Endothelial cell (in vitro differentiated cells): ENCODE measurements around the gene SLC38A4. TPM values are rescaled to one million over a fixed set of nuclear protein-coding genes. Genes with fewer than 3 reads are reported as not detected.

Experiments used
- DNase-seq: peaks from one replicate; pipeline ENCODE4 v3.0.0; 2021; ENCODE audit warnings: low spot score
- H3K27ac Mint-ChIP-seq: one replicate; pipeline ENCODE4 v1.8.0; 2021; ENCODE audit warnings: mixed read lengths, inconsistent platforms; ENCODE audit not compliant: unreplicated experiment
- H3K27me3 Mint-ChIP-seq: one replicate; pipeline ENCODE4 v1.8.0; 2021; ENCODE audit warnings: mild to moderate bottlenecking, moderate library complexity, mixed read lengths, inconsistent platforms; ENCODE audit not compliant: unreplicated experiment
- H3K36me3 Mint-ChIP-seq: one replicate; pipeline ENCODE4 v1.8.0; 2021; ENCODE audit warnings: mild to moderate bottlenecking, low read depth, mixed read lengths, inconsistent platforms; ENCODE audit not compliant: unreplicated experiment
- H3K4me1 Mint-ChIP-seq: one replicate; pipeline ENCODE4 v1.8.0; 2021; ENCODE audit warnings: mild to moderate bottlenecking, mixed read lengths, inconsistent platforms; ENCODE audit not compliant: unreplicated experiment
- H3K4me3 Mint-ChIP-seq: one replicate; pipeline ENCODE4 v1.8.0; 2021; ENCODE audit warnings: mild to moderate bottlenecking, mixed read lengths, inconsistent platforms; ENCODE audit not compliant: unreplicated experiment
- H3K9me3 Mint-ChIP-seq: one replicate; pipeline ENCODE4 v1.8.0; 2021; ENCODE audit warnings: mixed read lengths, inconsistent platforms; ENCODE audit not compliant: unreplicated experiment
- total RNA-seq: library from RNA; stranded (reverse); fragmentation: NEBNext Ultra II Directional; extraction: Animal tissue kit (Norgen Biotek cat#: 25700); gene quantifications from one replicate; pipeline ENCODE4 v1.2.1, GENCODE V29; 2021; ENCODE audit not compliant: unreplicated experiment
- TF ChIP-seq, protein P1 (sequence below): fragments of 200-600 bp; sonication (generic); IDR thresholded peaks from one replicate; pipeline ENCODE4 v1.5.0; 2021; ENCODE audit warnings: antibody characterized with exemption; ENCODE audit not compliant: unreplicated experiment

SLC38A4 gene
- total RNA-seq, 1 donor from 2014 or later = not detected

GRCh38 chr12:46763230-46763629 lies 62.6 kb downstream of the SLC38A4 start:
- no peaks in the 10 kb centered on the region for H3K9me3 Mint-ChIP-seq
- peaks cover 4% of the 10 kb centered on the region for H3K27me3 Mint-ChIP-seq
- TF ChIP-seq, protein P1, sequence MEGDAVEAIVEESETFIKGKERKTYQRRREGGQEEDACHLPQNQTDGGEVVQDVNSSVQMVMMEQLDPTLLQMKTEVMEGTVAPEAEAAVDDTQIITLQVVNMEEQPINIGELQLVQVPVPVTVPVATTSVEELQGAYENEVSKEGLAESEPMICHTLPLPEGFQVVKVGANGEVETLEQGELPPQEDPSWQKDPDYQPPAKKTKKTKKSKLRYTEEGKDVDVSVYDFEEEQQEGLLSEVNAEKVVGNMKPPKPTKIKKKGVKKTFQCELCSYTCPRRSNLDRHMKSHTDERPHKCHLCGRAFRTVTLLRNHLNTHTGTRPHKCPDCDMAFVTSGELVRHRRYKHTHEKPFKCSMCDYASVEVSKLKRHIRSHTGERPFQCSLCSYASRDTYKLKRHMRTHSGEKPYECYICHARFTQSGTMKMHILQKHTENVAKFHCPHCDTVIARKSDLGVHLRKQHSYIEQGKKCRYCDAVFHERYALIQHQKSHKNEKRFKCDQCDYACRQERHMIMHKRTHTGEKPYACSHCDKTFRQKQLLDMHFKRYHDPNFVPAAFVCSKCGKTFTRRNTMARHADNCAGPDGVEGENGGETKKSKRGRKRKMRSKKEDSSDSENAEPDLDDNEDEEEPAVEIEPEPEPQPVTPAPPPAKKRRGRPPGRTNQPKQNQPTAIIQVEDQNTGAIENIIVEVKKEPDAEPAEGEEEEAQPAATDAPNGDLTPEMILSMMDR = no peak
- H3K4me1 Mint-ChIP-seq = no peaks in the 10 kb centered on the region
- H3K27ac Mint-ChIP-seq = no peak overlapping the region
- no peak overlapping the region for H3K4me3 Mint-ChIP-seq
- peaks cover 1% of the 10 kb centered on the region for H3K36me3 Mint-ChIP-seq
- no peak for DNase-seq

GRCh38 chr12:46754550-46754949 lies 71.2 kb downstream of the SLC38A4 start:
- no peak overlapping the region for H3K4me3 Mint-ChIP-seq
- no peak for DNase-seq
- H3K9me3 Mint-ChIP-seq = no peaks in the 10 kb centered on the region
- TF ChIP-seq, protein P1 = no peak
- H3K27me3 Mint-ChIP-seq = no peaks in the 10 kb centered on the region
- peaks cover 4% of the 10 kb centered on the region for H3K36me3 Mint-ChIP-seq
- no peaks in the 10 kb centered on the region for H3K4me1 Mint-ChIP-seq
- no peak overlapping the region for H3K27ac Mint-ChIP-seq

- no peaks in the 10 kb centered on the region for H3K9me3 Mint-ChIP-seq
- no peaks in the 10 kb centered on the region for H3K4me1 Mint-ChIP-seq
- no peaks in the 10 kb centered on the region for H3K36me3 Mint-ChIP-seq
These were observed 73.4 kb downstream of the SLC38A4 start for GRCh38 chr12:46752396-46752795.

GRCh38 chr12:46751173-46751572 lies 74.6 kb downstream of the SLC38A4 start:
- no peak overlapping the region for H3K27ac Mint-ChIP-seq

More at GRCh38 chr12:46752396-46752795, 73.4 kb downstream of the SLC38A4 start:
- Mint-ChIP-seq H3K27ac (no peak overlapping the region), H3K4me3 (no peak overlapping the region), H3K27me3 (no peaks in the 10 kb centered on the region)
- TF ChIP-seq, protein P1 = no peak
- no peak for DNase-seq

DNA sequence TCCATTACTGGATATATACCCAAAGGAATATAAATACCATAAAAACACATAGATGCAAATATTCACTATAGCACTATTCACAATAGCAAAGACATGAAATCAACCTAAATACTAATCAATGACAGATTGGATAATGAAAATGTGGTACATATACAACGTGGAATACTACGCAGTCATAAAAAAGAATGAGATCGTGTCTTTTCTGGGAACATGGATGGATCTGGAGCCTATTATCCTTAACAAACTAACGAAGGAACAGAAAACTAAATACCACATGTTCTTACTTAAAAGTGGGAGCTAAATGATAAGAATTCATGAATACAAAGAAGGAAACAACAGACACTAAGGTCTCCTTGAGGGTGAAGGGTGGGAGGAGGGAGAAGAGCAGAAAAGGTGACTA lies 76.5 kb downstream of the SLC38A4 start:
- no peak for DNase-seq
- H3K27ac Mint-ChIP-seq = no peak overlapping the region
- TF ChIP-seq, protein P1 = no peak
- no peaks in the 10 kb centered on the region for H3K36me3 Mint-ChIP-seq
- H3K9me3 Mint-ChIP-seq = no peaks in the 10 kb centered on the region
- H3K4me1 Mint-ChIP-seq = no peaks in the 10 kb centered on the region
- no peak overlapping the region for H3K4me3 Mint-ChIP-seq
- no peaks in the 10 kb centered on the region for H3K27me3 Mint-ChIP-seq

More at GRCh38 chr12:46751173-46751572, 74.6 kb downstream of the SLC38A4 start:
- no peaks in the 10 kb centered on the region for H3K36me3 Mint-ChIP-seq
- TF ChIP-seq, protein P1 = no peak
- no peaks in the 10 kb centered on the region for H3K27me3 Mint-ChIP-seq
- H3K9me3 Mint-ChIP-seq = no peaks in the 10 kb centered on the region
- no peak overlapping the region for H3K4me3 Mint-ChIP-seq
- DNase-seq = no peak
- H3K4me1 Mint-ChIP-seq = no peaks in the 10 kb centered on the region
